SH-SY5Y (cell line): ENCODE data around the gene DPP8.

Experiments
- GATA2 ChIP-seq: IDR thresholded peaks from 2 replicates; pipeline ENCODE4 v1.6.1; 2011; ENCODE audit warnings: mild to moderate bottlenecking, low read depth, low read length
- GATA3 ChIP-seq: IDR thresholded peaks from 2 replicates; pipeline ENCODE4 v1.6.1; 2011; ENCODE audit warnings: low read depth, mild to moderate bottlenecking, low read length, moderate library complexity

DPP8 gene

DNA sequence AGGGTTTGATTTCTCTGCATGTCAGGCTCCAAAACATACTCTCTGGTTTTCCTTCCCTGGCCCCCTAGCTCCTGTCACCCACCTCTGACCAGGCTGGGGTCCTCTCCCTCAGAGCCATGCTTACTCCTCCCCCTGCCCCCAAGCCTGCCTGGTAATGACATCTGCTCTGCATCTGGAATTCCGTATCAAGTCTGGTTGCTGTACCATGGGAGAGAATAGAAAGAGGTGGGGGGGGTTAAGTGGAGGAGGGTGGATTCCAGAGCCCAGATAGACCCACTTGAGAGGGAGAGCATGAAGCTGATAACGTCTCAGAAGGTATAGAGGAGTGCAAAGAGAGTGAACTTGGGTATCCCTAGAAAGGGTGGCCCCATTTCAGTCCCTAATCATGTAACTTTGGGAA is 98.9 kb downstream of the DPP8 start:
- TF ChIP-seq GATA3 (no peak), GATA2 (no peak)

DNA sequence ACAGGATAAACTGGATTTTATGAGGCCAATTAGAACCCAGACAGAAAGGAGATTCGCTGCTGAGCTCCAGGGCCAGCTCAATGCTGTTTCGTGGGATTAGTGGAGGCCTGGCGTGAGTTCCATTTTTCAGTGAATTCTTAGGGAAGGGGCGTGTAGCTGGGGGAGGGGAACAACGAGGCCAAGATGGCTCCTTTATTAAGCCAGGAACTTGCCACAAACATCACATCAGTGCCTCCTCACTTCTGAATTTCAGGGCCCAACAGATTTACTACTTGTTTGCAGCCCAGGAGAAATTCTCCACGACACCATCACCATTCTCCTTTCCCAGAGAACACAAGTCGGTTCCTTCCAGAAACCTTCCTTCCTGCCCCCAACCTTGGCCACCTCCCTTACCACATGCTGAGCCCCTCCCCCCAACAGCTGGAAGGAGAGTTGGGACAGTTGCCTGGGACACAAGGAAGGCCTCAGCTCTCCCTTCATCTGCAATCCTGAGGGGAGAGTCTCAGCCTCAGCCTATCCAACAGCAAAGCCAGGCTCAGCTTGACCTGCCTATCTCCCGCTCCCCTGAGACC is 100.6 kb downstream of the DPP8 start:
- no peak for TF ChIP-seq GATA2
- no peak for TF ChIP-seq GATA3

DNA sequence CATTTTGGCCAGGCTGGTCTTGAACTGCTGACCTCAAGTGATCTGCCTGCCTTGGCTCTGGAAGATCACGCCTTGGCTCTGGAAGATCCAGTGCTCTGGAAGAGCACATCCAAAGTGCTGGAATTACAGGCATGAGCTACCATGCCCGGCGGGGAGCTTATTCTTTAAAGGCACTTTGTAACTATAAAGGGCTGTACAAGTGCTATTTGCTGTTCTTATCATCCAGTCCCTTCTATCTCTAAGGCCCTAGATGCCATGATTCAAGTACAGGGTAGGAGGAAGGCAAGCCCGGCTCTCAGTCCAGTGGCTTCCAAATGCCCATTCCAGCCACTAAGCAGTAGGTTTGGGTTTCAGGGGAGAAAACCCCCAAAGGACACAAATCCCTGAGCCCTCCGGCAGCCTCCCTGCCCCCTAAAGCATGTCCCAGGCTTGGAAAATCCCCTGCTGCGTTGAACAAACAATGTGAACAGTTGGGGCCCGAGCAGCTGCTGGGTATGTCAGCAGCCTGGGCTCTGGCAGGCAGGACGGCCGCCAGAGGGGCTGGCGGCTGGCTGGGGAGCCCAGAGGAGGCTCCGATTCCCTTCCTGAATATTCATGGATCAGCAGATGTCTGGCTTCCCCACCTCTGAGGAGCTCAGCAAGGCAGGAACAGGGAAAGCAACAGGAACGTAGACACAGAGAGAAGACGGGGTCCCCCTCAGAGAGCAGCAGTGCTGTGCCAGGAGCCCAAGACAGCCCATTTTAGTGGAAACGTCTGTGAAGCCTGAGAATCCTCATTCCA is 102.5 kb downstream of the DPP8 start:
- TF ChIP-seq GATA2 = no peak
- TF ChIP-seq GATA3 = no peak

DNA sequence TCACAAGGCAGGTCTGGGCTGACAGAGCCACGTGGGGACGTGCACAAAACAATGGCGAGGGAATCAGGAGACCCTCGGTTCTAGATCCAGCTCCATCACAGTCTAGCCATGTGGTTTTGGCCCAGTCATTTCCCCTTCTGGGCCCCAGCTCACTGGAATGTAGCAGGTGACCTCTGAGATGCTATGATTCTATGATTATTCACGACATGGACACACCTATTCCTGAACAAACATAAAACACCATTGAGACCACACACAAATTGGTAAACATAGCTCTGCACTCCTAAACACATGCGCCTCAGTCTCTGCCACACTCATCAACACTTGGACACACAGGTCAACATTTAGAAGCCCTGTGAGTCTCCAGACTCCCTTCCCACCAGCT is 103.7 kb downstream of the DPP8 start:
- no peak for TF ChIP-seq GATA2
- no peak for TF ChIP-seq GATA3

DNA sequence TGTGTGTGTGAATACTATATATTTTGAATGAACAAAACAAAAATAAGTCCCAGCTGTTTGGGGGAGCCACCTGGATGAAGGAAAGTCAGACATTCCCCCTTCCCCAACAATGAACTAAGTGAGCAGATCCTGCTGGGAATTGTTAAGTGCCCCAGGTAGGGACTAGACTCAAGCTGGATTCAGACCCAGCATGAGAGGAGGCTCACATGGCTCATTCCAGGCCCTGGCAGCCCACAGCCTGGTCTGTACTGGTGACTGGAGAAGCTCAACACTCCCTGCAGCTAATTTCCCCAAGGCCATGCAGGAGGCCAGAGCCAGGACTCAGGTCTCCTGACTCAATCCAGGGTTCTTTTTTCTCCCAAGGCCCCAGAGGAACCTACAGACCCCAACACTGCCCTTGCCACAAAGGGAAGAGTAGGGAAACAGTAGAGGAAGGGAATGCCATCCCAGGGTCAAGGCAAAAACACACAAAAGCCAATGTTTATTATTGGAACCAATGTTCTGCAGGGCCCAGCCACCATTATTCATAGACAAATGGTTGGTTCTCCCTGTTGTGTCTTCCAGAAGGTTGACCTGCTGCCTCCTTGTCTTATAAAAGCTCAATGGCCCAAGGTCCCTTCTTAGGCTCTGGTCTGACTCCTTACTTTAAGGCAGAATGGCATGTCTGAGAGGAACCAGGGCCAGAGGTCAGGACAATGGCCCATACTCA is 104.3 kb downstream of the DPP8 start:
- TF ChIP-seq GATA2 = no peak

DNA sequence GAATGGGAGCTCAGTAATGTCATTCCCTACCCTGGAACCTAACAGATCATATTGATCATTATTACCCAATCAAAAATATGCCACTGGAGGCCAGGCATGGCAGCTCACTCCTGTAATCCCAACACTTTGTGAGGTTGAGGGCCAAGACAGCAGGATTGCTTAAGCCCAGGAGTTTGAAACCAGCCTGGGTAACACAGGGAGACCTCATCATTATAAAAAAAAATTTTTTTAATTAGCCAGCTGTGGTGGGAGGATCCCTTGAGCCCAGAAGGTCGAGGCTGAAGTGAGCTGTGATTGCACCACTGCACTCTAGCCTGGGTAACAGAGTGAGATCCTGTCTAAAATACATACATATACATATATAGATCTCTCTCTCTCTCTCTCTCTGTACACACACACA is 104.9 kb downstream of the DPP8 start:
- no peak for TF ChIP-seq GATA2
- TF ChIP-seq GATA3 = no peak

DNA sequence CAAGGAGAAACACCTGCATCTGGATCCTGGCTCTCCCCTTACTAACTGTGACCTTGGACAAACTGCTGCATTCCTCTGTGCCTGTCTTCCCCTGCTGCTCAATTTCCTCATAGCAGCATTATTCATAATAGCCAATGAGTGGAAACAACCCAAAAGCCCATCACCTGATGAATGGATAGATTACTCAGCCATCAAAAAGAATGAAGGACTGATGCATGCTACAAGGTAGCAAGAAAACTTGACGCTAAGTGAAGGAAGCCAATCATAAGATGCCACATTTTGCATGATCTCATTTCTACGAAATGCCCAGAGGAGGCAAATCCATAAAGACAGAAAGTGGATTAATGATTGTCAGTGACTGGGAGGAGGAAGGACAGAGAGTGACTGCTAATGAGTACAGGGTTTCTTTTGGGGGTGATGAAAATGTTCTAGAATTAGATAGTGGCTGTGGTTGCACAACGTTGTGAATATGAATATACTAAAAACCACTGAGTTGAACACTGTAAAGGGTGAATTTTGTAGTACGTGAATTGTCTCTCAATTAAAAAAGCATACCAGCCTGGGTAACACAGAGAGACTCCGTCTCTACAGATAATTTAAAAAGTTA is 105.9 kb downstream of the DPP8 start:
- no peak for TF ChIP-seq GATA3
- TF ChIP-seq GATA2 = no peak

DNA sequence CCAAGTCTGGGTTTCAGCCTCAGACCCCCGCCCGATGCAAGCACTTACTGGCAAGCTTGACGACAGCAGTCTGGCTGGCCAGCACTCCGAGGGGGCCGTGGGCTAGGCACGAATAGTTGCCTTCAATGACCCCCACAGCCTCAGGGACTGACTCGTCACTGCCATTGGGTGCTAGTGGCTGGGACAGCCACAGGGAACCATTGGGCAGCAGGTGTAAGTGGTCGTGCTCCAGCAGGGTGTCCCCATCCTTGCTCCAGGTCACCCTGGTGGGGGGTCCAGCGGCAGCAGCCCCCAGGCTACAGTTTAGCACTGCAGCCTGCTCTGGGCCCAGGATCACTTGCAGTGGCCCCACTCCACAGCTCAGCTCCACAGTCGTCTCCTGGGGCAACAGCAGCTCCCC is 106.5 kb downstream of the DPP8 start:
- no peak for TF ChIP-seq GATA2
- no peak for TF ChIP-seq GATA3

DNA sequence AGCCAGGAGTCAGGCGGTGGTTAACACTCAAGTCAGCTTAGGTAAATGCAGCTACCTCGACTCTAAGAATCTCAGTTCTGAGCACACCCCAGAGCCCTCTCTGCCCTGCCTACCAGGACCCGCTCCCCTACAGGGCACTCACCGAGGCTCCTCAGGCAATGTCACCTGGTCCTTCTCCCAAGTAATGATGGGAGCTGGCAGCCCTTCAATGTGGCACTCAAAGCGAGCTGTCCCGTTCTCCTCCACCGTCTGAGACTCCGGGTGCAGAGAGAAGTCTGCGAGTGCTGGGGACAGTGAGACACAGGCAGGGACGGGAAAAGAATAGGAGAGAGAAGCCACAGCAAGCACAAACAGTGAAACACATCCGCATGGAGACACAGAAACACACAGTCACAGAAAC is 107.5 kb downstream of the DPP8 start:
- TF ChIP-seq GATA3 (no peak), GATA2 (no peak)

DNA sequence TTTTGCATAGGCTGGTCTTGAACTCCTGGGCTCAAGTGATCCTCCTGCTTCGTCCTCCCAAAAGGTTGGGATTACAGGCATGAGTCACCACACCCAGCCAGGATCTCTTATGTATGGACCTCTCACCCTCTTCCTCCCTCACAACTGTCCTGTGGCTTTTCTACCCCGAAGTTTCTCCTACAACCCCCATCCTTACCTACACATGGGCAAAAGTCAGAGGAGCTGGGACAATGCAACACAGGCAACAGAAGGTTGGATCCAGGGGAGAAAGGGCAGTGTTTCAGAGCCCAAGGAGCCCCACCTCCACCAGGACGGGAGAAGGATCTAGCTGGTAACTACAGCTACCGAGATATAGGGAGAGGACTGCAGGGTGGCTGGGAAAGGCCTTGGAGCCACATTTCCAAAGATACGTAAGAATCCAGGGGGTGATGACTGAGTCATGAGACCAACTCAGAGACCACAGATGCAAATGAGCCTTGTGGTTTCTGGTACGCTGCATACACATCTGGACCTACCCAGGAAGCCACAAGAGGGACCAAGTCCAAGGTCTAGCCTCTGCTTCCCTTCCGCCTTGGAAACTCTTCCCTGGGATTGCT is 108.4 kb downstream of the DPP8 start:
- TF ChIP-seq GATA2 (no peak), GATA3 (no peak)

DNA sequence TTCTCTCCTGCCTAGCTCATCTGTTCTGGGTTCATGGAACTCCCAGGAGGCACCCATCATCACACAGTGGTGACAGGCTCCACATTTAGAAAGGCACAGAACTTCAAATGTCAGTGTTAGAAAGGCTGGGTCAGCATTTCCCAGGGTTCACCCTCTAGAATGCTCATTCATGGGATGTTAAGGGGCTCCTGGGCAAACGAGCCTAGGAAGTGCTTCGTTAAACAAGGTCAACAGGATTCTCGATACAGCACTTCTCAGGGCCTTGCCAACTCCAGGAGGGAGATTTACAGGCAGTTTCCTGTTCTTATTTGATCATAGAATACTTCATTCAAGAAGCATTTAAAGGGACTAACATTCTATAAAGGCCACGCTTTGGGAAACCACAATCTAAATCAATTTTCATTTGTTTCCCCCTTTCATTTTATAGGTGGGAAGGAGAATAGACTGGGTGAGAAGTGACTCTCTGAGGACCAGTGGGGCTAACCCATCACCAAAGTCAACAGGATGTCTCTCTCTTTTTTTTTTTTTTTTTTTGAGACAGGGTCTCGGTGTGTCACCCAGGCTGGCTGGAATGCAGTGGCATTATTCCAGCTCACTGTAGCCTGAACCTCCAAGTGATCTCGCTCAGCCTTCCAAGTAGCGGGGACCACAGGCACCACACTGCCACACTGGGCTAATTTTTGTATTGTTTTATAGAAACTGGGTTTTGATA is 109.0 kb downstream of the DPP8 start:
- no peak for TF ChIP-seq GATA3
- no peak for TF ChIP-seq GATA2

DNA sequence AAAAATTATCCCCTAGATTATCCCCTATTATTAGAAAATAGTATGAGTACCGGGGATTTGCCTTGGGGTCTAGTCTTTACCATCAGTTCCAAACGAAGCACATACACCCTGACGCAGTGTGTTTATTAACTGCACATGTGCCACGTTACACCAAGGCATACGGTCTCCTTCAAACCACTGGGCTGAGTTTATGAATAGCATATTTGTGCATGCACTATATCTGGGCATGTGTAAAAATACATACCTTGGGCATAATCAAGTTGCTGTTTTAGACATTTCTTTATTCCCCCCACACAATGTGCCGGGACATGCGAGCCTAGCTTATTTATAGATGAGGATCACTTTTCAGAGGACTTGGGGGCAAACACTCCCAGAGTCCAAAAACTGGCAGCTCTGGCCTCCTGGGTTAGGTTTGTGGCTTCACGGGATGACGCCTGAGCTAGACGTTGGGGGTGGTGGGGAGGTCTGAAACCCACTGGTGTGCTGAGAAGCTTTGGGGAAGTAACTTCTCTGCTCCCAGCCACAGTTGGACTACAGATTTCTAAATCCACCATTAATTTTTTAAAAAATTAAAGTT is 111.0 kb downstream of the DPP8 start:
- TF ChIP-seq GATA2 = no peak
- no peak for TF ChIP-seq GATA3

DNA sequence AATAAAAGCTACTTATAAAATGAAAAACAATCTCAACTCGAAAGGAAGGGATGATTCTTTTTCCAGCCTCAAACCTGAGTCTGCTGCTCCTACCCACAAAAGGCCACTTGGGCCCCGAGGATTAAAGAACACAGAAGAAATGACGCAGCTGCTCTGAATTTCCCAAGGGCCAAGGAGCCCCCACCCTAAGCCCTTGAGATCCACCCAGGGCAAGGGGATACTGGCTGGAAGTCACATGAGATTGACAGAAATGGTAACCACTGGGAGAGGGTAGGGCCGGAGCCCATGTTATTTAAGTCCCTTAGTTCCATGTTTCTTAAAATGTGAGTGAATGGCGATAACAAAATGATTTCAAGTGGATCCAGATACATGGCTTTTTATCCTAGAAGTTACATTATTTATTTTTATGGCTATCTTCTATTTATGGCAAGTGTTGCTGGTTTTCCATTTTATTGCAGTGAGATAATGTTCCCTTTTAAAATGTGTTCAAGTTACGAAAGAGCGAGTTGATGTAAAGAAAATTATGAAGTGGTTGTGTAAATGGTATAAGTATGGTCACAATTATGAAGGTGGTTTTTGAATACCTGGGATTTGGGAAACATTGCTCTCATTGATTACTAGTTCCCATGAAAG is 111.6 kb downstream of the DPP8 start:
- no peak for TF ChIP-seq GATA3
- TF ChIP-seq GATA2 = no peak
